RCC 7860 (cell line): ENCODE data around the gene NCOA4.
A peak's percentile ranks its signal among the peaks of the same experiment; 100 is the strongest.
"Not testable (repeated sequence)": the region's sequence is repeated elsewhere in the genome, so short reads cannot be mapped to it uniquely, and the experiment has no call there.

Source experiments
- DNase-seq: peaks from one replicate; pipeline ENCODE4 v3.0.0-alpha.2; 2015; ENCODE audit warnings: low spot score
- FAIRE-seq: peaks from 2 replicates; lab custom pipeline; 2012; peaks lifted over from hg19 to GRCh38; lab: Jason Lieb, UNC

The NCOA4 gene

GRCh38 chr10:45997994-45998763 is 32.2 kb downstream of the NCOA4 start:
- FAIRE-seq (no peak), DNase-seq (no peak)

- FAIRE-seq (no peak), DNase-seq (no peak)
These were observed 32.9 kb downstream of the NCOA4 start for GRCh38 chr10:45997557-45997956.

GRCh38 chr10:45985590-45985989 is 44.8 kb downstream of the NCOA4 start:
- not testable (repeated sequence) for FAIRE-seq, DNase-seq

GRCh38 chr10:45984473-45984872 is 46.0 kb downstream of the NCOA4 start:
- not testable (repeated sequence) for FAIRE-seq, DNase-seq

GRCh38 chr10:45983538-45984186 is 46.8 kb downstream of the NCOA4 start:
- not testable (repeated sequence) for FAIRE-seq
- peak; percentile 28 for DNase-seq

GRCh38 chr10:45981367-45981766 is 49.1 kb downstream of the NCOA4 start:
- DNase-seq, FAIRE-seq: not testable (repeated sequence)

GRCh38 chr10:45978554-45978953 is 51.9 kb downstream of the NCOA4 start:
- DNase-seq, FAIRE-seq: not testable (repeated sequence)

GRCh38 chr10:45974041-45974440 is 56.4 kb downstream of the NCOA4 start:
- FAIRE-seq, DNase-seq: not testable (repeated sequence)

GRCh38 chr10:45972813-45973169 is 57.6 kb downstream of the NCOA4 start:
- not testable (repeated sequence) for DNase-seq, FAIRE-seq

GRCh38 chr10:45972106-45972812 is 58.2 kb downstream of the NCOA4 start, which contains the start of gene TIMM23:
Gene TIMM23 (plus strand): TSS chr10:45972489. CDS start chr10:45972625, 136 bp downstream.
- not testable (repeated sequence) for FAIRE-seq
- DNase-seq = peak; percentile 55

GRCh38 chr10:45971742-45972105 is 58.7 kb downstream of the NCOA4 start:
- not testable (repeated sequence) for DNase-seq, FAIRE-seq

- DNase-seq, FAIRE-seq: not testable (repeated sequence)
These were observed 59.4 kb downstream of the NCOA4 start for GRCh38 chr10:45971019-45971418.

GRCh38 chr10:45962686-45963452 is 67.6 kb downstream of the NCOA4 start:
- DNase-seq, FAIRE-seq: not testable (repeated sequence)

GRCh38 chr10:45957928-45958327 is 72.5 kb downstream of the NCOA4 start:
- not testable (repeated sequence) for DNase-seq, FAIRE-seq

- DNase-seq, FAIRE-seq: not testable (repeated sequence)
These were observed 73.8 kb downstream of the NCOA4 start for GRCh38 chr10:45956634-45957033.
